Caki2 (cell line): ENCODE data around the gene LMNB1. TPM values are rescaled to one million over a fixed set of nuclear protein-coding genes. Genes with fewer than 3 reads are reported as not detected.
"Not testable (repeated sequence)": the region's sequence is repeated elsewhere in the genome, so short reads cannot be mapped to it uniquely, and the experiment has no call there.

Experiments
- DNase-seq: peaks from one replicate; pipeline ENCODE4 v3.0.0-alpha.2; 2015; ENCODE audit warnings: low read depth
- in situ Hi-C: cut with HindIII; loops from 2 replicates; pipeline ENCODE4 v1.10.0; 2016; ENCODE audit warnings: low sequenced_read_pairs, low pct_unique_long_range_greater_than_20kb, mixed read lengths
- total RNA-seq: library from RNA; depleted of rRNA; stranded (reverse); fragments of >200 nt; shearing (Covaris generic); gene quantifications from 2 replicates; pipeline ENCODE4 v1.2.3, GENCODE V29; 2014; ENCODE audit warnings: low replicate concordance

Gene LMNB1
- total RNA-seq, 1 experiment from 2014 or later: 206 TPM

GRCh38 chr5:126847826-126848251 is 70.9 kb downstream of the LMNB1 start:
- in situ Hi-C loops: no loop called here
- no peak for DNase-seq

- in situ Hi-C loops: no loop called here
These were observed 71.3 kb downstream of the LMNB1 start for GRCh38 chr5:126848253-126848652.

GRCh38 chr5:126849101-126849678 is 72.3 kb downstream of the LMNB1 start:
- no peak for DNase-seq
- in situ Hi-C loops: no loop called here

More at GRCh38 chr5:126848253-126848652, 71.3 kb downstream of the LMNB1 start:
- DNase-seq: no peak

GRCh38 chr5:126851501-126852011 is 74.6 kb downstream of the LMNB1 start:
- in situ Hi-C loops: no loop called here
- no peak for DNase-seq

DNA sequence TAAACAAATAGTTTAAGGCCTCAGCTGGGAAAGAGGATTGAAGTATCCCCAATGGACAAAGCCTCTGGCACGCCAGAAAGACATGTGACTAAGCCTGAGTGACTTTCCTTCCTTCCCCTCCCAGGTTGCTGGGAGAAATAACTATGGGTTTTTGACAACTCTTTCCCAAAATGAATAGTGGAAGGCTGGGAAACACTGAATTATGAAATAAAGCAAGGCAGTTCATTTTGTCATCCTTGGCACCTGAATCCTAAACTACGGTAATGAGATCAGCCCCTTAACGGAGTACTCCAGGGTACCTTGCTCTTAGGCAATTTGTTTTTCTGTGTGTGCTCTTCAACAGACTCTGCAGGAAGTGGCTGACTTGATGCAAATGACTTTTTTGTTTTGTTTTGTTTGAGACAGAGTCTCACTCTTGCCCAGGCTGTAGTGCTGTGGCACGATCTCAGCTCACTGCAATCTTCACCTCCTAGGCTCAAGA is 75.2 kb downstream of the LMNB1 start:
- in situ Hi-C loops: no loop called here
- no peak for DNase-seq

GRCh38 chr5:126852841-126853271 is 75.9 kb downstream of the LMNB1 start:
- in situ Hi-C loops: no loop called here
- no peak for DNase-seq

DNA sequence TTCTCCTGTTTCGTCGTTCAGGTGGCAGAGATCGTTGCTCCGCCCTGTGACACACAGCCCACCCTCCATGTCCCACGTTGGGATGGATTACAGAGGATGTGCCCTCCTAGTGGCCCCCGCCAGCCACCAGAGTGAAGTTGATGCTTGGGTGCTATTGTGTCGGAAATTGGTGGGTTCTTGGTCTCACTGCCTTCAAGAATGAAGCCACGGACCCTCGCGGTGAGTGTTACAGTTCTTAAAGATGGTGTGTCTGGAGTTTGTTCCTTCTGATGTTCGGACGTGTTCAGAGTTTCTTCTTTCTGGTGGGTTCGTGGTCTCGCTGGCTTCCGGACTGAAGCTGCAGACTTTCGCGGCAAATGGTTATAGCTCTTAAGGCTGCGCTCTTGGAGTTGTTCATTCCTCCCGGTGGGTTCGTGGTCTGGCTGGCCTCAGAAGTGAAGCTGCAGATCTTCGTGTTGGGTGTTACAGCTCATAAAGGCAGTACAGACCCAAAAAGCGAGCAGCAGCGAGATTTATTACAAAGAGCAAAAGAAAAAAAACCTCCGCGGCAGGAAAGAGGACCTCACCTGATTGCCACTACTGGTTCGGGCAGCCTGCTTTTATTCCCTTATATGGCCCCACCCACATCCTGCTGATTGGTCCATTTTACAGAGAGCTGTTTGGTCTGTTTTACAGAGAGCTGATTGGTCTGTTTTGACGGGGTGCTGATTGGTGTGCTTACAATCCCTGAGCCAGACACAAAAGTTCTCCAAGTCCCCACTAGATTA is 76.8 kb downstream of the LMNB1 start:
- DNase-seq, in situ Hi-C loops: not testable (repeated sequence)

GRCh38 chr5:126854526-126855110 is 77.7 kb downstream of the LMNB1 start:
- no peak for DNase-seq
- in situ Hi-C loops: no loop called here

- DNase-seq: no peak
- in situ Hi-C loops: no loop called here
These were observed 78.3 kb downstream of the LMNB1 start for GRCh38 chr5:126855266-126855665.

DNA sequence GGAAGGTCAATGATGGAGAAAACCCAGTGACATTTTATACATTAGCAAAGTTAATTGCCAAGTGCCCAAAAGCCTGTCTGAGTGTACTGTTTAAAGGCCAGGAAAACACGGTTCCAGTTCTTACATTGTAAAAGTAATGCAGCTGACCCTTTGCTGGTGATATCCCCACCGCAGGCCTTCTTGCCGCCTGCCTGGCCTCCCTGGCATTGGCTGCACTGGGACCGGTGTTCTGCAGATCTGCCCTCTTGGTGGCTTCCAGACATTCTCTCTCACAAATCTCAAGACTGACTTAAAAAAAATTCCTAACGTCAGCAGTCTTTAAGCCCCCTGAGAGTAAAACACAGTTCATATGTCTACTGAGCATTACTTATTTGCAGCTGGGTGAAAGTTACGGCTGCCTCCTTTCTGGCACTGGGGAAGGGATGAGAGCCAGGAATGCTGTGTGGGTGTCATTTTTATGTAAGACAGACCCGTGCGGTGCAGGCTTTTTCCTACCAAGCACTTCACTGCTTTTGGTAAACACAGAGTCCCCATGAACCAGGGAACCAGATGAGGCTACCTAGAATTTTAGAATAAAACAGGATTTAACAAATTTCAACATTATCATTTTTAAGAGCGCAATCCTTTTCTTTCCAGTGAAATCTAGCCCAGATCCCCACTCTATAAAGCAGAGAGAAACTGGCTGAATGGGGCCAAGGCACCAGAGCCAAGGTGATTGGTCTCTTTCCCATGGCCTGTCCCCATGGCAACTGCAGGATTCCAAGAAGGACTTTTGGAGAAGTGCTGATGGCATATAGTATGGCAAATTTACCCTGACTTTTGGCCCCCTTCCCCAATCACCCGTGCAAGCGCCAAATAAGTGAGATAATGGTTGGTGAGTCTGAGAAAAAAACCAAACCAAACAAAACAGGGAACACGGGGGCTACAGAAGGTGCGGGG is 80.8 kb downstream of the LMNB1 start:
- DNase-seq: no peak
- in situ Hi-C loops: no loop called here

- DNase-seq: no peak
- in situ Hi-C loops: no loop called here
These were observed 81.5 kb downstream of the LMNB1 start for GRCh38 chr5:126858441-126858840.

- no peak for DNase-seq
- in situ Hi-C loops: no loop called here
These were observed 86.5 kb downstream of the LMNB1 start for GRCh38 chr5:126863402-126863801.

- no peak for DNase-seq
- in situ Hi-C loops: no loop called here
These were observed 87.2 kb downstream of the LMNB1 start for GRCh38 chr5:126864042-126864688.

DNA sequence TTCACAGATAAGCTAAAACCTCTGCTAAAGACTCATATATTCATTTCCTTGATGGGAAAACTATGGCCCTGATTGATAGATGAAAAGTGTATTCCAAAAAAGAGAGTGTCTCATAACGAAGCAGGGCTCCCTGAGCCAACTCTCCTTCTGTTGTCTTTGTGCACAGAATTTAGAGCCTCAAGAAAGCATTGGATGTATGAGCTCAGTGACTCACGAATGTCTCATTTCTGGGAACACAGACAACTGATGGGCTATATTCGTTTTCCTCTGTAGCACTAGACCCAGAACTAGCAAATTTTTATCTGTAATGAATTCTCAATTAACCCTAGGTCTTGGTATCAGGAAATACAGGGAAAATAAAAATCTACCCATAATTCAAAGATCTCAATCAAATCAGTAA is 88.4 kb downstream of the LMNB1 start:
- in situ Hi-C loops: no loop called here
- no peak for DNase-seq

DNA sequence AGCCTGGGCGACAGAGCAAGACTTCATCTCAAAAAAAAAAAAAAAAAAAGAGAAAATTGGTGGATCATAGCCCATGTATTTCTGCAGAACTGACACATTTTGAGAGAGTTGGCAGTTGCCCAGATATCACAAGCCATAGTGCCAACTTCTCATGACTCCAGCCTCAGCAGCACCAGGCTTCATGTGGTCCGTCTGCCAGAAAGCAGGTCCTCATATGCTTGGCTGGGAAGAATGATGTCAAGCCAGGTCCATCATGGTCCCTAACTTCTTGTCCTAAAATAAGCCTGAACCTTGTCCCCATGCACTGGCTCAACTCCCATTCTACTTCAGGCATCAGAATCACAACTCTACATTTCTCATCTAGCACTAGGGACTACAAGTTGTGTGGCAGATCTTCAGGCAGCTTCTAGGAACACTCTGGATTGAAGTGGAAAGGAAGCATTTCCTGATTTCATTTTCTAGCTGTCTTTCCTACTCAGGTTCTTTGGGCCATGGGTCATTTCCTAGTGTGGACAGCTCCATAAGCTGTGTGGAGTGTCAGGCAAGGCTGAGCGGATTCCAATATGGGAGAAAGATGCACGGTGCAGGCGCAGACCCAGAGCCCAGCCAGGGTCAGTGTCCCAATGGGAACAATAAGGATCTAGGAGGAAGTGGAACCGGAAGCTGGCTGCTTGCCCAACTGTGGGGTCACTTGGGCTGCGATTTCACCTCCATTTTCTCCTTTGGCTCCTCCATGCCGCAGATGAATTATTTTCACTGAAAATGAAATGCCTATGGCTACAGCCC is 90.1 kb downstream of the LMNB1 start:
- in situ Hi-C loops: no loop called here
- DNase-seq: no peak

GRCh38 chr5:126868338-126869004 is 91.5 kb downstream of the LMNB1 start:
- in situ Hi-C loops: no loop called here
- no peak for DNase-seq
